Ovary (tissue), 3 donors: ENCODE results near the gene ACBD4.

Source experiments
- CTCF ChIP-seq, 3 donors: fragments of 450-650 bp in 2 of 3; fragments of 200-600 bp in 1 of 3; IDR thresholded peaks; one replicate each; pipeline versions ENCODE4 v1.5.1 to v1.8.0; 2016 to 2022; ENCODE audit warnings: antibody characterized with exemption in 3 of 3, mild to moderate bottlenecking in 1 of 3
- POLR2A ChIP-seq: fragments of 450-650 bp; IDR thresholded peaks from one replicate; pipeline ENCODE4 v1.6.1; 2017; ENCODE audit warnings: antibody characterized with exemption, mild to moderate bottlenecking, moderate library complexity
- donor health status: DM: no; HTN: no; CAD: no.

- TF ChIP-seq CTCF (IDR thresholded peaks at IDR 0.05) (no peak), POLR2A (no peak)
These were observed 2.2 kb downstream of the ACBD4 start for GRCh38 chr17:45137561-45138305.
